Neutrophil (primary cell): Measurements from ENCODE around the gene MICOS13.

Experiments
- H3K27ac ChIP-seq: fragments of 200-600 bp; sonication (generic); 2 replicates; pipeline ENCODE4 v1.5.1; 2016; ENCODE audit warnings: mild to moderate bottlenecking, moderate library complexity
- H3K27me3 ChIP-seq: fragments of 200-600 bp; sonication (generic); 2 replicates; pipeline ENCODE4 v1.6.0; 2016; ENCODE audit warnings: mild to moderate bottlenecking
- H3K36me3 ChIP-seq: fragments of 200-600 bp; sonication (generic); 2 replicates; pipeline ENCODE4 v1.5.1; 2017
- H3K4me1 ChIP-seq, 2 experiments: fragments of 200-600 bp in 1 of 2; sonication (generic) in 1 of 2; 1 replicate in 1 of 2; 2 replicates in 1 of 2; pipeline versions ENCODE4 v1.5.1 to v1.6.1; 2013 to 2016; ENCODE audit warnings: low read depth in 1 of 2, low read length in 1 of 2, mild to moderate bottlenecking in 1 of 2, moderate library complexity in 1 of 2; ENCODE audit not compliant: control insufficient read depth in 1 of 2, insufficient read depth in 1 of 2
- H3K4me3 ChIP-seq, 2 experiments: fragments of 200-600 bp in 1 of 2; sonication (generic) in 1 of 2; 1 replicate in 1 of 2; 2 replicates in 1 of 2; pipeline ENCODE4 v1.5.1; 2013 to 2016; ENCODE audit warnings: low read depth in 1 of 2, low read length in 1 of 2, mild to moderate bottlenecking in 1 of 2, moderate library complexity in 1 of 2
- H3K9me3 ChIP-seq: fragments of 200-600 bp; sonication (generic); 2 replicates; pipeline ENCODE4 v1.5.1; 2016
- CTCF ChIP-seq: fragments of 200-600 bp; sonication (generic); IDR thresholded peaks from 2 replicates; pipeline ENCODE4 v1.5.1; 2016; ENCODE audit warnings: antibody characterized with exemption

MICOS13 gene

GRCh38 chr19:5664515-5664914 lies 15.8 kb downstream of the MICOS13 start:
- Histone ChIP-seq H3K36me3 (peaks cover 93% of the 10 kb centered on the region), H3K9me3 (no peaks in the 10 kb centered on the region), H3K4me3 (no peak overlapping the region), H3K27me3 (no peaks in the 10 kb centered on the region), H3K27ac (no peak overlapping the region), H3K4me1 (peaks cover 4% of the 10 kb centered on the region in 2 experiments)
- no peak for TF ChIP-seq CTCF

GRCh38 chr19:5663904-5664303 lies 16.4 kb downstream of the MICOS13 start:
- Histone ChIP-seq H3K27ac (no peak overlapping the region), H3K9me3 (no peaks in the 10 kb centered on the region), H3K4me3 (no peak overlapping the region), H3K36me3 (peaks cover 93% of the 10 kb centered on the region), H3K27me3 (no peaks in the 10 kb centered on the region), H3K4me1 (no peaks in the 10 kb centered on the region)
- no peak for TF ChIP-seq CTCF

GRCh38 chr19:5661483-5661882 lies 18.8 kb downstream of the MICOS13 start:
- Histone ChIP-seq H3K4me3 (no peak overlapping the region), H3K9me3 (no peaks in the 10 kb centered on the region), H3K27ac (no peak overlapping the region), H3K36me3 (peaks cover 95% of the 10 kb centered on the region), H3K4me1 (no peaks in the 10 kb centered on the region), H3K27me3 (no peaks in the 10 kb centered on the region)
- TF ChIP-seq CTCF = no peak

- no peak for TF ChIP-seq CTCF
Observed at GRCh38 chr19:5655412-5655811, 24.9 kb downstream of the MICOS13 start.

GRCh38 chr19:5654931-5655330 lies 25.4 kb downstream of the MICOS13 start:
- H3K36me3 ChIP-seq = peaks cover 100% of the 10 kb centered on the region
- no peak overlapping the region for H3K27ac ChIP-seq
- H3K4me1 ChIP-seq = no peaks in the 10 kb centered on the region
- no peak overlapping the region for H3K4me3 ChIP-seq
- H3K9me3 ChIP-seq = no peaks in the 10 kb centered on the region
- H3K27me3 ChIP-seq = no peaks in the 10 kb centered on the region
- TF ChIP-seq CTCF = no peak

More at GRCh38 chr19:5655412-5655811, 24.9 kb downstream of the MICOS13 start:
- Histone ChIP-seq H3K27me3 (no peaks in the 10 kb centered on the region), H3K4me3 (no peak overlapping the region), H3K9me3 (no peaks in the 10 kb centered on the region), H3K36me3 (peaks cover 97% of the 10 kb centered on the region), H3K27ac (no peak overlapping the region), H3K4me1 (no peaks in the 10 kb centered on the region)

GRCh38 chr19:5652261-5652660 lies 28.1 kb downstream of the MICOS13 start:
- Histone ChIP-seq H3K27me3 (no peaks in the 10 kb centered on the region), H3K9me3 (no peaks in the 10 kb centered on the region), H3K36me3 (peaks cover 92% of the 10 kb centered on the region), H3K4me3 (no peak overlapping the region), H3K27ac (no peak overlapping the region), H3K4me1 (no peaks in the 10 kb centered on the region)
- TF ChIP-seq CTCF = no peak
